Small intestine (tissue), 7 donors: Measurements from ENCODE around the gene HCRTR1. TPM values are rescaled to one million over a fixed set of nuclear protein-coding genes. Genes with fewer than 3 reads are reported as not detected.

Source experiments
- DNase-seq, 2 donors: peaks; one replicate each; pipeline versions ENCODE4 v3.0.0 to v3.0.0-alpha.2; 2013
- FAIRE-seq: peaks from 2 replicates; lab custom pipeline; 2012; peaks lifted over from hg19 to GRCh38; lab: Jason Lieb, UNC
- H3K27ac ChIP-seq, 3 donors: one replicate each; pipeline ENCODE4 v1.5.1; 2013; ENCODE audit warnings: low read length in 2 of 3, mild to moderate bottlenecking in 2 of 3, control low read depth in 1 of 3, inconsistent platforms in 1 of 3, low read depth in 1 of 3, moderate library complexity in 1 of 3
- H3K27me3 ChIP-seq, 3 donors: one replicate each; pipeline ENCODE4 v1.6.1; 2013; ENCODE audit warnings: low read length in 3 of 3, inconsistent platforms in 1 of 3; ENCODE audit not compliant: control insufficient read depth in 3 of 3, insufficient read depth in 3 of 3
- H3K36me3 ChIP-seq, 3 donors: one replicate each; pipeline ENCODE4 v1.6.1; 2013; ENCODE audit warnings: low read length in 3 of 3, inconsistent platforms in 1 of 3, low read depth in 1 of 3, mild to moderate bottlenecking in 1 of 3, moderate library complexity in 1 of 3; ENCODE audit not compliant: control insufficient read depth in 3 of 3, insufficient read depth in 2 of 3
- H3K4me1 ChIP-seq, 3 donors: one replicate each; pipeline ENCODE4 v1.6.1; 2013; ENCODE audit warnings: low read length in 2 of 3, inconsistent platforms in 1 of 3, low read depth in 1 of 3, mild to moderate bottlenecking in 1 of 3, moderate library complexity in 1 of 3; ENCODE audit not compliant: control insufficient read depth in 3 of 3, insufficient read depth in 2 of 3
- H3K4me3 ChIP-seq, 3 donors: one replicate each; pipeline ENCODE4 v1.5.1; 2013; ENCODE audit warnings: low read length in 3 of 3, control low read depth in 1 of 3, inconsistent platforms in 1 of 3, low read depth in 1 of 3, mild to moderate bottlenecking in 1 of 3, moderate library complexity in 1 of 3
- H3K9me3 ChIP-seq, 2 donors: one replicate each; pipeline ENCODE4 v1.6.1; 2013; ENCODE audit warnings: low read depth in 1 of 2, low read length in 1 of 2; ENCODE audit not compliant: control insufficient read depth in 2 of 2, insufficient read depth in 1 of 2
- WGBS, 3 donors: extraction: QIAGEN DNeasy Blood & Tissue Kit; methylation state at CpG; one replicate each; pipeline ENCODE4 v1.1.7; 2013; 5-methylcytosine and 5-hydroxymethylcytosine counted together
- polyA plus RNA-seq, 4 donors: library from polyadenylated mRNA; stranded (reverse) in 3 of 4; unstranded in 1 of 4; fragments of 200-250 nt in 3 of 4; fragments of 120-200 nt in 1 of 4; gene quantifications; one replicate each; pipeline versions ENCODE4 v1.2.1 to v1.2.3, GENCODE V29; 2013
- donor health status: healthy with polysubstance abuse.
- donor health status: control.
- donor health status: control.
- donor health status: Bipolar disorder and iron deficiency.
- donor health status: healthy.

The HCRTR1 gene
- polyA plus RNA-seq, 4 donors: 0.06 to 0.10 TPM; not detected in 2

GRCh38 chr1:31625561-31626222 lies 8.2 kb downstream of the HCRTR1 start:
- H3K36me3 ChIP-seq: peaks cover 0 to 59% (median 7%) of the 10 kb centered on the region in 3 donors
- no peaks in the 10 kb centered on the region for H3K27me3 ChIP-seq
- no peak overlapping the region for H3K27ac ChIP-seq
- no peak for DNase-seq
- no peaks in the 10 kb centered on the region for H3K9me3 ChIP-seq
- 77 to 88% (median 84%) methylated on average over 4 of the region's 4 CpGs for WGBS, 3 donors
- no peak overlapping the region for H3K4me3 ChIP-seq
- FAIRE-seq: no peak
- H3K4me1 ChIP-seq: no peaks in the 10 kb centered on the region

- H3K36me3 ChIP-seq: peaks cover 0 to 66% (median 7%) of the 10 kb centered on the region in 3 donors
- H3K4me1 ChIP-seq: no peaks in the 10 kb centered on the region
- no peaks in the 10 kb centered on the region for H3K27me3 ChIP-seq
- FAIRE-seq (no peak), DNase-seq (no peak)
- no peaks in the 10 kb centered on the region for H3K9me3 ChIP-seq
- WGBS, 3 donors: 73 to 88% (median 84%) methylated on average over 23 of the region's 23 CpGs
- H3K4me3 ChIP-seq: no peak overlapping the region
- H3K27ac ChIP-seq: no peak overlapping the region
Observed at GRCh38 chr1:31626223-31627207, 9.0 kb downstream of the HCRTR1 start.

- Histone ChIP-seq H3K9me3 (no peaks in the 10 kb centered on the region), H3K27me3 (no peaks in the 10 kb centered on the region), H3K4me3 (no peak overlapping the region), H3K4me1 (no peaks in the 10 kb centered on the region), H3K27ac (no peak overlapping the region), H3K36me3 (peaks cover 0 to 75% (median 7%) of the 10 kb centered on the region in 3 donors)
- WGBS, 3 donors: 28 to 73% (median 49%) methylated on average over 13 of the region's 13 CpGs
- FAIRE-seq (no peak), DNase-seq (peak in 1 of 2 donors; percentile 69)
Observed at GRCh38 chr1:31627301-31627929, 9.9 kb downstream of the HCRTR1 start.

- WGBS, 3 donors: 67 to 84% (median 80%) methylated on average over 11 of the region's 11 CpGs
- no peak overlapping the region for H3K4me3 ChIP-seq
- no peaks in the 10 kb centered on the region for H3K9me3 ChIP-seq
- H3K4me1 ChIP-seq: peaks cover 0 to 2% (median 0%) of the 10 kb centered on the region in 3 donors
- no peak overlapping the region for H3K27ac ChIP-seq
- DNase-seq (no peak), FAIRE-seq (no peak)
- peaks cover 0 to 82% (median 7%) of the 10 kb centered on the region in 3 donors for H3K36me3 ChIP-seq
- no peaks in the 10 kb centered on the region for H3K27me3 ChIP-seq
Observed at GRCh38 chr1:31627930-31628559, 10.6 kb downstream of the HCRTR1 start.

- Histone ChIP-seq H3K9me3 (no peaks in the 10 kb centered on the region), H3K4me1 (peaks cover 0 to 6% (median 0%) of the 10 kb centered on the region in 3 donors), H3K4me3 (no peak overlapping the region), H3K27me3 (no peaks in the 10 kb centered on the region), H3K36me3 (peaks cover 1 to 84% (median 7%) of the 10 kb centered on the region in 3 donors), H3K27ac (no peak overlapping the region)
- DNase-seq: no peak
- FAIRE-seq: no peak
- 89% methylated on average over 6 of the region's 6 CpGs for WGBS, 3 donors
Observed at GRCh38 chr1:31628931-31629556, 11.6 kb downstream of the HCRTR1 start.

- FAIRE-seq (no peak), DNase-seq (no peak)
- Histone ChIP-seq H3K27me3 (no peaks in the 10 kb centered on the region), H3K4me1 (peaks cover 0 to 18% (median 4%) of the 10 kb centered on the region in 3 donors), H3K4me3 (no peak overlapping the region), H3K9me3 (no peaks in the 10 kb centered on the region), H3K36me3 (peaks cover 2 to 73% (median 7%) of the 10 kb centered on the region in 3 donors), H3K27ac (no peak overlapping the region)
- WGBS, 3 donors: 76 to 91% (median 83%) methylated on average over 2 to 3 of the region's 3 CpGs
Observed at GRCh38 chr1:31632649-31633048, 15.2 kb downstream of the HCRTR1 start.

- WGBS, 3 donors: 66 to 68% (median 68%) methylated on average over 4 of the region's 4 CpGs
- Histone ChIP-seq H3K36me3 (peaks cover 2 to 68% (median 7%) of the 10 kb centered on the region in 3 donors), H3K9me3 (no peaks in the 10 kb centered on the region), H3K27me3 (no peaks in the 10 kb centered on the region), H3K4me3 (no peak overlapping the region), H3K27ac (no peak overlapping the region), H3K4me1 (peaks cover 2 to 23% (median 4%) of the 10 kb centered on the region in 3 donors)
- peak; percentile 37 to 46 for DNase-seq
- no peak for FAIRE-seq
Observed at GRCh38 chr1:31633117-31633516, 15.6 kb downstream of the HCRTR1 start.
